EL (cell line): ENCODE results near the gene GLIPR1.
A peak's percentile ranks its signal among the peaks of the same experiment; 100 is the strongest.
"Not testable (repeated sequence)": the region's sequence is repeated elsewhere in the genome, so short reads cannot be mapped to it uniquely, and the experiment has no call there.

Experiments used
- DNase-seq: peaks from one replicate; pipeline ENCODE4 v3.0.0-alpha.2; 2016

The GLIPR1 gene

GRCh38 chr12:75476071-75476470 lies 4.5 kb upstream of the GLIPR1 start:
- no peak for DNase-seq

GRCh38 chr12:75477137-75477536 lies 3.4 kb upstream of the GLIPR1 start:
- no peak for DNase-seq

- DNase-seq: peak; percentile 35
These were observed 2.3 kb upstream of the GLIPR1 start for GRCh38 chr12:75478116-75478794.

- DNase-seq: peak; percentile 59
These were observed 543 bp upstream of the GLIPR1 start for GRCh38 chr12:75479963-75480461.

GRCh38 chr12:75481013-75481705 lies 604 bp downstream of the GLIPR1 start:
- DNase-seq: peak; percentile 35

GRCh38 chr12:75481774-75482173 lies 1.2 kb downstream of the GLIPR1 start:
- peak; percentile 74 for DNase-seq

GRCh38 chr12:75482646-75483045 lies 2.1 kb downstream of the GLIPR1 start:
- DNase-seq: peak; percentile 13

- DNase-seq: peak; percentile 29
These were observed 2.9 kb downstream of the GLIPR1 start for GRCh38 chr12:75483431-75483830.

- DNase-seq: not testable (repeated sequence)
These were observed 3.9 kb downstream of the GLIPR1 start for GRCh38 chr12:75484450-75484849.

GRCh38 chr12:75487308-75487707 lies 6.8 kb downstream of the GLIPR1 start:
- no peak for DNase-seq

- DNase-seq: peak; percentile 62
These were observed 8.0 kb downstream of the GLIPR1 start for GRCh38 chr12:75488553-75488952.

GRCh38 chr12:75489187-75489586 lies 8.6 kb downstream of the GLIPR1 start:
- no peak for DNase-seq

GRCh38 chr12:75489613-75490210 lies 9.2 kb downstream of the GLIPR1 start:
- DNase-seq: peak; percentile 79

GRCh38 chr12:75491169-75491568 lies 10.6 kb downstream of the GLIPR1 start:
- DNase-seq: no peak

GRCh38 chr12:75503459-75503858 lies 22.9 kb downstream of the GLIPR1 start:
- DNase-seq: no peak

GRCh38 chr12:75503866-75504265 lies 23.3 kb downstream of the GLIPR1 start:
- DNase-seq: no peak

- peak; percentile 19 for DNase-seq
These were observed 25.3 kb downstream of the GLIPR1 start for GRCh38 chr12:75505706-75506312.

GRCh38 chr12:75507086-75507485 lies 26.5 kb downstream of the GLIPR1 start:
- no peak for DNase-seq

GRCh38 chr12:75508159-75508558 lies 27.6 kb downstream of the GLIPR1 start:
- no peak for DNase-seq

GRCh38 chr12:75509621-75510020 lies 29.1 kb downstream of the GLIPR1 start:
- DNase-seq: no peak

GRCh38 chr12:75511116-75512048 lies 30.8 kb downstream of the GLIPR1 start, which contains the start of gene KRR1:
KRR1 (minus strand) TSS chr12:75511609; CDS start chr12:75511597, 12 bp downstream.
- peak; percentile 99 for DNase-seq

GRCh38 chr12:75521224-75521623 lies 40.7 kb downstream of the GLIPR1 start:
- DNase-seq: not testable (repeated sequence)
